Stimulated activated CD8-positive, alpha-beta memory T cell treated with anti-CD3 and anti-CD28 coated beads, Interleukin-7, amount 100 ng/mL, for 4 hours (primary cell): Measurements from ENCODE around the gene MYPN.
A peak's percentile ranks its signal among the peaks of the same experiment; 100 is the strongest.
"Not testable (repeated sequence)": the region's sequence is repeated elsewhere in the genome, so short reads cannot be mapped to it uniquely, and the experiment has no call there.

Experiments used
- DNase-seq, 2 donors: peaks; one replicate each; pipeline ENCODE4 v3.0.0-alpha.2; 2020; ENCODE audit warnings: low read depth in 2 of 2

Gene MYPN

GRCh38 chr10:68224810-68225209 lies 115.5 kb downstream of the MYPN start:
- no peak for DNase-seq

DNA sequence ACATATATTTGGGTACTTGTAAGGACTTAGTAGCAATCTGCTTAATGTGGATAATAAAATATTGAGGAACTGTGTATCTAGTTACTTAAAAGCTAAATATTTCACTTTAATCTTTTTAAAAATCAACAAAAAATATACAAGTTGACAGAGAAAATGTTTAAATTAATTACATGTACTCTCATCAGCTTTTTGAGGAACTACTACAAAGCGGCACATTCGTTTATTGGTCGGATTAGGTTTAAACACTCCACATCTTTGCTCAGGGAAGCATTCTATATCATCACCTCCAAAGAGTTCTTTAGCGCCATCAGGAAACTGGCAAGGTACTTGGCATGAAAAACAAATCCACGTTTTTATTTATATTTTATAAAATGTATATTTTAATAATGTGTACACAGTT lies 121.0 kb downstream of the MYPN start:
- DNase-seq = no peak

DNA sequence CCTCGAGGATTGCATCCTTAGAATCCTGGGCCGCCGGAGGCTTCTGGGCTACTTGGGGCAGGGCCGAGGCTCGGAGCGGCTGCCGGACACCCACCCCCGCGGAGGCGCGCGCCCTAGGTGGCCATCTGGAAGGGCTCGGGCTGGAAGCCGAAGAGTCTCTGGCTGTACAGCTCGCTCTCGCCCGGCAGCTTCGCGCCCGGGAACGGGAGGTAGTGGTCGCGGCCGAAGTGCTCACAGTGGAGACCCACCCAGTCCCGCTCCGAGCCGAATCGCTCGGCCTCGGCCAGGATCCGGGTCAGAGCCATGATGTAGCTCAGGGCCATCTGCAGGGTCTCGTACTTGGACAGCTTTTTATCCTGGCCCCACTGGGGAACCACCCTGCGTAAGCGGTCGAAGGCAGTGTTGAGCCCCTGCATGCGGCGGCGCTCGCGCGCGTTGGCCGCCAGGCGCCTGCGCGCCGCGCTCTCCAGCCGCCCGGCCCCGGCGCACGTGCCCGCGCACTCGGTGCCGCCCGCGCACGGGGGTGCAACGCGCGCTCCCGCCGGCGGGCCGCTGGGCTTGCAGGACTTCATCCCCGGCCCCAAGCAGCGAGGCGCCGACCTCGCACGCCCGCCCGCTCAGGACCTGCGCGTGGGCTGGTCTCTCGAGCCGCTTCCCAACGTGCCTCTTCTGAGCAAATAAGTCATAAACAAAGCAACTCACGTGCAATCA lies 122.0 kb downstream of the MYPN start:
- DNase-seq = peak in 1 of 2 donors; percentile 12

GRCh38 chr10:68231817-68232251 lies 122.5 kb downstream of the MYPN start, which contains the start of gene ATOH7:
Gene ATOH7, minus strand, starts transcription at chr10:68232113. Its CDS starts 436 bp downstream, at chr10:68231677.
- no peak for DNase-seq

- DNase-seq = no peak
These were observed 123.8 kb downstream of the MYPN start for GRCh38 chr10:68233046-68233445.

GRCh38 chr10:68235111-68235510 lies 125.8 kb downstream of the MYPN start:
- DNase-seq = no peak

- DNase-seq = no peak
These were observed 126.3 kb downstream of the MYPN start for GRCh38 chr10:68235581-68235980.

DNA sequence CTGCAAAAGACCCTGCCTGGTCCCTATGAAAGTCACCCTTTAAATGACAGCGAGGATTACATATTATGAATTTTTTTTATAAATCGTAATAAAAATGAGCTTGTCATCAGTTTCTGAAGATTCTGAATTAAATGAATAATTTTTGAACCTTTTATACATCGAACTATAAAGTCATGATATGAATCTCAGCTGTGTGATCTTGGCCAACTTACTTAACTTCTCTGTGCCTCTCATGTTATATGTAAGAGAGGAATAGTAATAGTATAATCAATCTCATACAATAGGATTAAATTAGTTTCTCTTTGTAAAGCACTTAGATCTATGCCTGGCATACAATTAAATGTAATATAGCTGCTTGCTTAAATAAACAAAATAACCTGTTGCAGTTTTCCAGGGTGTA lies 127.9 kb downstream of the MYPN start:
- no peak for DNase-seq

- DNase-seq = no peak
These were observed 129.1 kb downstream of the MYPN start for GRCh38 chr10:68238371-68238770.

DNA sequence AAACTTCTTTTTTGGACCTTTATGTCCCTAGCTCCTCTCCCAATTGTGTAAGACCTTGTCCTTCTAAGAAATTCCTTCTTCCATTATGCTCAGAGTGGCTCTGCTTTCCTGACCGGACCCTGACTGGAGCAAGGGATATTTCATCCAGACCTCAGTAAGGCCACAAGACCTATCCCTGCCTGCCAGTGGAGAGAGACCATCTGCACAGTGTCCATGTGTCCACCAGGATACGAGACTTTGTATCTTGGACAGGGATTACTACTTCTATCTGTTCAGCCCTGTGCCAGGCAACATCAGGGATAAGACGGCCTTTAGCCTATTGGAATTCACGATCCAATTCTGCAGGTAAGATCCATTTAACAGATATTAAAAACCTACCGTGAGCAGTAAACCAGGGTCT lies 129.8 kb downstream of the MYPN start:
- no peak for DNase-seq

- no peak for DNase-seq
These were observed 130.4 kb downstream of the MYPN start for GRCh38 chr10:68239596-68240150.

- DNase-seq = no peak
These were observed 132.8 kb downstream of the MYPN start for GRCh38 chr10:68242051-68242450.

- DNase-seq = not testable (repeated sequence)
These were observed 137.1 kb downstream of the MYPN start for GRCh38 chr10:68246397-68246796.

- DNase-seq = no peak
These were observed 138.6 kb downstream of the MYPN start for GRCh38 chr10:68247931-68248330.

DNA sequence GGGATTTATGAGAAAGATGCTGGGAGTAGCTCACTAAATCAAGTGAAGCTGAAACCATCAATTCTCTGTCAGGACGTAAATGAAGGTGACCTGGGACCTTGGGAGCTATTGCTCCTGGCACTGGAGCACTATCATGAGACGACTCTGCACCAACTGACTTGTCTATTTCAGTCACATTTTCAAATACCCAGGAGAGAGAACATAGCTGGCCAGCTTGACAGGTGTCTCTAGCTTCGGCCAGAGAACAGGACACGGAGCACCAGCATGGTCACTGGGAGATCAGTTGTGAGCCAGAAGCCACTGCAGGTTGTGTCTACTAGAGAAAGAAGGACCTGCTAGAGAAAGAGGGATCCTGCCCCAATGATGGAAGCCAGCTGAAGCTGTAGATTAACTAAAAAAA lies 140.0 kb downstream of the MYPN start:
- DNase-seq = no peak

- DNase-seq = no peak
These were observed 141.9 kb downstream of the MYPN start for GRCh38 chr10:68251151-68251550.

DNA sequence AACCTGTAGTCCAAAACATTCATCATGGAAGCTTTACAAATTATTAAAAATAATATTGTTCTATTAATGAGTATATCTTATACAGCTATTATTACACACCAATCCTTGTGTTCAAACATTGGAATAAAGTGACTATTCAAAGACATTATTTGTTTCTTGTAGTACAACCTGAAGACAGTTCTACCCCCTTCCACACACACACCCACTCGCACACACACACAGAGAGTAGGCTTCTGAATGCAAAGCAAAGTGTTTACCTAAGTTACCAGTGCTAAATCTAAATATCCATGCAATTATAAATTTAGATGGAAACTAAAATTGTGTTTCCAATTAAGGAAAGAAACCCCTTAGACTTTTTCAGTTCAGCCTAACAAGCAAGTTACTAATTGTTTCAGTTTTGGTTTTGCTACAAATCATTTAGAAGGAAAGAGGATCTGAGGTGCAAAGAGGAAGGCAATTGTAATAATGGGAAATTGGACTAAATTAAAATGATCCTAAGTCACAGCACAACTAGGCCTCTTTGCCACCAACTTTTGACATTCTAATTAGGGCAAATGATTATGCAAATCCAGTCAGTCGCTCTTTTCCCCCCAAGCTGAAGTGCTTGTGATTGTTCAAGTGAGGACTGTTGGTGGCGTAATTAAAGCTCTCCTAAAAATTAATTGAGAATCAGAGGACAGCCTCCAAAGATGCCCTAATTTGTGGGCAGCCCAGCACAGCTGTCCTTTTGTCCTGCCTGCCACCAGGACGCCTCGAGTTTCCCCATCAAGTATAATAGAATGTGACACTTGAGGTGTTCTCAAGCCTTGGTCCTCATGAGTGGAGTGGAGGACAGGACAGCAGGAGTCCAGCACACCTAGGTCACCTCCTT lies 142.6 kb downstream of the MYPN start:
- DNase-seq = no peak

- no peak for DNase-seq
These were observed 144.1 kb downstream of the MYPN start for GRCh38 chr10:68253346-68253745.

DNA sequence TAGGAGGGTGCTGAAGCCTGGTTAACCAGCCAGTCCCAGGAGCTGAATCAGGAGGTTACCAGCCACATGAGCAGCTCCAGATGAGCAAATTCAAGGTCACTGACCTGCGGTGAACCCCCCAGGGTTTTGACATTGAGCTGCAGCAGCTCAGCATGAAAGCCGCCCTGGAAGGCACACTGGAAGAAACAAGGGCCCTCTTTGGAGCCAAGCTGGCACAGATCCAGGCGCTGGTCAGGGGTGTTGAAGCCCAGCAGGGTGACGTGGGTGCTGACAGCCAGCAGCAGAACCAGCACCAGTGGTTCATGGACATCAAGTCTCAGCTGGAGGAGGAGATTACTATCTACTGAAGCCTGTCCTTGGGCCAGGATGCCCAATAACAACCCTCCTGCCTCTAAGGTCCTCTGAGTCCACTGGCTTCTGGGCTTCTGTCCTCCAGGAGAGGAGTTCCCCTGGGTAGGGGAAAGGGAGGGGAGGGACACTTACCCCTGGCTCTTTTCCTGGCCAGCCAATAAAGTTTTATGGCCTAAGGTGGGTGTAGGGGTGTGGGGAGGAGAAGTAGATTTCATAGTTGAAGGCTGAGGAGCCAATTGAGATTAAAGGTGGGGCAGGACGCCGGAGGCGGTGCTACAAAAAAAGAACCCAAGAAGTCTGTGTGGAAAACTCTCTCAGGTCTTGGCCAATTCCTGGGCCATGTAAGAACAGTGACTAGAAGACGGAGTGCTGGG lies 152.0 kb downstream of the MYPN start:
- no peak for DNase-seq
